Fibroblast of skin of back (primary cell): ENCODE data around the gene TRRAP.

Experiments
- DNase-seq: peaks from one replicate; pipeline ENCODE4 v3.0.0-alpha.2; 2013

Gene TRRAP

DNA sequence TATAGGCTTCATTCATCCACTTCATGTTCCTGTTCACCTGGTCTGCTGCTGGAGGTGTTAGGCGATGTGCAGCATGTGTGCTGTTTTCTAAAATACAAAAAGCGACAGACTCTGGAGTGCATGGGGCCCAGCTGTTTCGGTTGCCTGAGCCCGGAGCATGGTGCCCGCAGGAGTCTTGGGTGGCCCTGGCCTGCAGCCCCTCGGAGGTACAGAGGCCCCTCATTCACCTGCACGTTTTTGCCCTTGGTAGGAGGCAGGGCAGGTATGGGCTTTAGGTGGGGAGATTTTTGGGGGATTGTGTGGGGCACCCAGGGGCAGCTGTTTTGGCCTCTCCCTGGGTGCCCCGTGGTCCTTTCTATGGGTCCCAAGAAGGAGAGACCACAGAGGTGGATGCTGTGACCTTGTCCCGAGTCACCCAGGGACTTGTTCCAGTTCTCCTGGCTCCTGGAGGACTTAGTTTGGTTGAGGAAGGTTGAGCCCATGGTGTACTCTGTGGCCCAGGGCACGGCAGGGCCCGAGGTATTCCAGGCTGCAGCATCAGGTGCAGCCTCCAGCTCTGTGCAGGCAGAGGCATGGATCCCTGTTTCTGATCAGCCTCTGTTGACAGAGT, 130.7 kb downstream of the TRRAP start:
- DNase-seq: no peak

DNA sequence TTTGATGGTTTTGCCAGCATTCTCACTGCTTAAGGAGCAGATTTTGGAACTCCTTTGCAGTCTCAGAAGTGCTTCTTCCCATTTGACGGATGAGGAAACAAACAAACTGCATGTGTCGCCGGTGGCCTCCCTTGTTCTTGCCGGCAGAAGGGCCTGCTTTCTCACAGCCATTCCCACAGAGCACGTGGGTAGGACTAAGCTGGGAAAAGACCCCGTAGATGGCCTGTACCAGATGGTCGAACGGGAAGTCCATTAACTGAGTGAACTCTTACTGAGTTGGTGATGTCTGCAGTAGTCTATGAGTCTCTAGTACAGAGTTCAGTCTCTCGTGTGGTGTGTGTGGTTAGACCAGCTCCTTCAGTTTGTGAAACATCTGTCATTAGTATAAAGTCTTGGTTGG, 131.9 kb downstream of the TRRAP start:
- no peak for DNase-seq

DNA sequence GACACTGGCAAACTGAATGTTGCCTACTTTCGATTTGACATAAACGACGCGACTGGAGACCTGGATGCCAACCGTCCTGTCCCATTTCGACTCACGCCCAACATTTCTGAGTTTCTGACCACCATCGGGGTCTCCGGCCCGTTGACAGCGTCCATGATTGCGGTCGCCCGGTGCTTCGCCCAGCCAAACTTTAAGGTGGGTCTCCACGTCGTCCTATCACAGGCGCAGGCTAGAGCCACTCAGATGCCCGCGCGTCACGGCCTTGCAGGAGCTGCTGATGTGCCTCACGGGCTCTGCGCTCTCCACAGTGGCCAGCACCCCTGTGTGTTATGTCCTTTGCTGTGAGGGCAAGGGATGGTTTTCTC, 133.0 kb downstream of the TRRAP start:
- DNase-seq: no peak

DNA sequence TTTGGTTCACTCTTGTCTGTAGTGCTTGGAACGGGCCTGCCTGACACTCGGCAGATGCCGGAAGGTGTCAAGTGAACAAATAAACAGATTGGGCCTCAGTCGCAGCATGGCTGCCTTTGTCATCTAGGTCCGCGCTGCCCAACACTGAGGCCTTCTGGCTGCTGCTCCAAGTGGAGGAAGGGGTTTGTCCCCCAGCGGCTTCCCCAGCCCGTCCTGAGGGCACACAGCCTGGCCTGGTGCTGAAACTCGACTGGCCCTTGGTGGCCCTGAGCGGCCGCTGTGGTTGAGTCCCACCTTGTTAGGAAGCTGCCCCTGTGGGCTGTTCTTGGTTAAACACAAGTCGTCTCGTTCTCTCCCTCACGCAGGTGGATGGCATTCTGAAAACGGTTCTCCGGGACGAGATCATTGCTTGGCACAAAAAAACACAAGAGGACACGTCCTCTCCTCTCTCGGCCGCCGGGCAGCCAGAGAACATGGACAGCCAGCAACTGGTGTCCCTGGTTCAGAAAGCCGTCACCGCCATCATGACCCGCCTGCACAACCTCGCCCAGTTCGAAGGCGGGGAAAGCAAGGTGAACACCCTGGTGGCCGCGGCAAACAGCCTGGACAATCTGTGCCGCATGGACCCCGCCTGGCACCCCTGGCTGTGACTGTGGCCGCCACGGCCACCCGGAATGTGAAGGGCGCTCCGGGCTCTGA, 133.5 kb downstream of the TRRAP start:
- DNase-seq: no peak

DNA sequence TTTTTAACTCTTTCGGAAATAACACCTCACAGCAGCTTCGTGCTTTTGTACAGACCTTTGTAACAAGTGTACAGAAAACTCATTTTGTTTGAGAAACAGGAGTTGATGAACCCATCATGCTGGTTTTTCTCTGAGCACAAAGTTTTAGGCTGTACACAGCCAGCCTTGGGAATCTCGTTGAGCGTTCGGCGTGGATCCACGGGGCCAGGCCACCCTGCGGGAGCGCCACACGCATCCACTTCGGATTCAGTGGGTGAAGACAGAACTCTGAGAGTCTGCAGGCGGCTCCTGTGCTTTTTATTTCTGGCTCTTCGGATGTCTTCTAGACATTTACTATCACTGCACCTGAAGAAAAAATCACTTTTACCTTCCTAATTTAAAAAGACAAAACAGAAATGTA, 134.4 kb downstream of the TRRAP start:
- DNase-seq: no peak

DNA sequence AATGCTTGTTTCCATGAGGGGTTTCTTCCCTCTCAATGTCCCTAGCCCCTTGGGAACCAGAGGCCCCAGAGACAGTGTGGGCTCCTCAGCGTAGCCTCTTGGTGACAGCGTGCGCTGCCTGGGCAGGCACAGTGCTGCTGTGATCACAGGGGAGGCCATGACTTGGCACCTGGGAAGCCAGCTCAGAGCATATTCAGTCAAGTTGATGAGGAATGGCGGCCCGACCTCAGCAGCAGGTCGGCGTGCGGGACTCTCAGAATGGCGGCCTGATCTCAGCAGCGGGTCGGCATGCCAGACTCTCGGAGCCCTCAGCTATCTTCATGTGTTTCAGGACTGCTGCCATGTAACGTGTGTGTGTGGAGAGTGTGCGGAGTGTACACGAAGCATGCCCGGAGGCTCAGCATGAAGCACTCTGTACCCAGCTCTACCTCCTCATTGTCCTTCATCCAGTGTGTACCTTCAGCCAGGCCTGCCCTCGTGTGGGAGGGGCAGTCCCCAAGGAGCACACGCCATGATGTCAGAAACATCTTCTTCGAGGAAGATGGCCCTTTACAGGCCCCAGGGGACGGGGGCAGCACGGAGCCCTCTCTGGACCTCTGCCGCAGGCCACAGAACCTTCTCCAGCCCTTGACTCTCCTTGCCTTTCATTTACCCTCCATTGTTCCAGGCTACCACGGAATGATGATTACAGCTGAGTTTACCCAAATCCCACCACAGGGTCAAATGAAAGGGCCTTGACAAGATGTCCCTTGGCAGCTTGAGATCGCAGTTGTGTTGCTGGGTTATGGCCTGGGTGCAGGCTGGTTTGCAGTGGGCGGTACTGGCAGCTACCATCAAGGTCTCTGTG, 135.2 kb downstream of the TRRAP start:
- no peak for DNase-seq

DNA sequence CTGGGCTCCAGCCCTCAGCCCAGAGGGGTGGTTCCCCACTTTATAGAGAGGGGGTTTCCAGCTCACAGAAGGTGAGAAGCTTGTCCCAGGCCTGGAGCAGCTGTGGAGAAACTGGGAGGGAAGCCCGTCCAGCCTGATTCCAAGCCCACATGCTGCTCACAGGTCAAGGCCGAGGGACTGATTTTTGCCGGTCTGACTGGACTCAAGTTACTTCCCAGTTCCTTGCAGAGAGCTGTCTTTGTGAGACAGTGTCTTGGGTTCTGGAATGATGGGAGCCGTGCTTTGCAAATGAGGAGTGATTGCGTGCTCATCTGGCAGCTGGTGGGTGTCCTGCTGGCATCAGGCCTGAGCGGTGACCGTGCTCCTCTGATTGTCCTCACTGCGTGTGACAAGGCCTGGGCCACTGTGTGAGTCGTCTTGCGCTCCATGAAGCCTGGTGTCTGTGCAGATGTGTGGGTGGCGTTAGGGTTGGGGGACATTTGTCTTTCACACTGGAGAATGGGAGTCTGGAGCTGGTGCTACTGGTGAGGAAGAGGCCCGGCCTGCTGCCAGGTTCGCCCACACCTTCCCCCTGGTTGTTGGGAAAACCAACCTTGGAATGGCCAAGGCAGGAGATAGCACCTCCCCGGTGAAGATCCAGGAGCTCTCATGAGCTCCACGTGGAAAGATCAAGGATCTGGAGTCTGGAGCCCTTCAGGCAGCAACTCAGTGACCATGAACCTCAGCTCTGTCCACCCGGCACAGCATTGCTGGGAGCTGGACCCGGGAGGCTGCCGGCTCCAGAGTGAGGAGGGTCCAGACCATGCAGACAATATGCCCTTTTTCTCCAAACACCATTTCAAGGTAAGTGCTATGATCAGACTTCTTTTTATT, 136.0 kb downstream of the TRRAP start:
- no peak for DNase-seq

DNA sequence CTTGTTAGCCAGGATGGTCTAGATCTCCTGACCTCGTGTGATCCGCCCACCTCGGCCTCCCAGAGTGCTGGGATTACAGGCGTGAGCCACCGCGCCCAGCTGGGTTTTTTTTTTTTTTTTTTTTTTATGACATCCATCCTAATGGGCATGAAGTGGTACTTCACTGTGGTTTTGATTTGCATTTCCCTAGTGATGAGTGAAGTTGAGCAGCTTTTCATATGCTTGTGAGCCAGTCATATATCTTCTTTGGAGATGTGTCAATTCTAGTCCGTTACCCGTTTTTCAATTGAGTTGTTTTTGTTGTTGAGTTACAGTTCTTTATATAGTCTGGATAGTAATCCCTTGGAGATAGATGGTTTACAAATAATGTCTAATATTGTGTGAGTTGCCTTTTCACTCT, 137.9 kb downstream of the TRRAP start:
- DNase-seq: no peak

DNA sequence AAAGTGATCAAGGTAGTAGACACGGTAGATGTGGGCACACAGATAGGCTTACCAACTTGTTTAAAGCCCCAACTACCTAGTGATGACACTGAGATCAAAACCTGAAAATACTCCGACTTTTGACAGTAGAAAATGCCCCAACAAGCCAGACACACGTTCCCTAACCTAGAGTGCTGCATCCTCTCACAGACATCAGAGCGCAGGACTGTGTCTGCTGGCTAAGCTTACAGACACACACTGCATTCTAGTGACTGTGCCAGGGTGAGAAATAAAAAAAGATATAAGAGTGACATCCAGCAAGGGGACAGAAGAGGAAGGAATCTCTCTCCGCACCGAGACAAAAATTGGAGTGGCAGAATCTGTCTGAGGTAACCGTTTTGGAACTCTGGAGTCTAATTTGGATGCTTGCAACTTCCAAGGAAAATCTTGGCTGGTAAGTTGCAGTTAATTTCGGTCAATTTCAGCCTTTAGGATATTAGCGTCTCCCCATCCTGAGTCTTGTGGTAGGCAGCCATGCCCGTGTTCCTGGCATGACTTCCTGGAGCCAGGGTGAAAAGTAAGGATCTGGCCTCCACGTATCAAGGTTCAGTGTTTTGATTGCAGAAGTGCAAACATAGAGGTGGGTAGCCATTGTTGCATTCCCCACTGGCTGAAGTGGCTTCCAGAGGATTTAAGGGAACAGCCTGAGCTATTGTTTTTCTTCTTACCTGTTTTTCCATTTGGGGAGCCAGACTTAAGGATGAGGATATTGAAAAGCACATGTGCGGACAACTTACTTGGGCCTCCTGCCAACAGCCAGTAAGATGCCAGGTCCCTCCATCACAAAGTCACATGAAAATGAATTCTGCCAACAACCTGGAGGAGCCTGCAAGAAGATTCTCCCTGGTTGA, 141.4 kb downstream of the TRRAP start:
- no peak for DNase-seq

DNA sequence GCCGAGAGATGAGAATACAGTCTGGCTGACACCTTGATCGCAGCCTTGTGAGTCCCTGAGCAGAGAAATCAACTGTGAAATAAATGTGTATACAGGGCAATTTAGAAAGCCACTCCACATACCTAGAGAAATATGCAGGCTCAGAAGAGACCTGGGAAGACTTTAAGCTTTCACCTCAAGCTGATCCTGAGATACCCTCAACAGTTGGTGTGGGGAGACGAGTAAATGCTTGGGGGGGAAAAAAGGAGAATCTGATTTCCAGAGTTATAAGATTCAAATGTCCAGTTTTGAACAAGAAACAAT, 142.0 kb downstream of the TRRAP start:
- DNase-seq: no peak

DNA sequence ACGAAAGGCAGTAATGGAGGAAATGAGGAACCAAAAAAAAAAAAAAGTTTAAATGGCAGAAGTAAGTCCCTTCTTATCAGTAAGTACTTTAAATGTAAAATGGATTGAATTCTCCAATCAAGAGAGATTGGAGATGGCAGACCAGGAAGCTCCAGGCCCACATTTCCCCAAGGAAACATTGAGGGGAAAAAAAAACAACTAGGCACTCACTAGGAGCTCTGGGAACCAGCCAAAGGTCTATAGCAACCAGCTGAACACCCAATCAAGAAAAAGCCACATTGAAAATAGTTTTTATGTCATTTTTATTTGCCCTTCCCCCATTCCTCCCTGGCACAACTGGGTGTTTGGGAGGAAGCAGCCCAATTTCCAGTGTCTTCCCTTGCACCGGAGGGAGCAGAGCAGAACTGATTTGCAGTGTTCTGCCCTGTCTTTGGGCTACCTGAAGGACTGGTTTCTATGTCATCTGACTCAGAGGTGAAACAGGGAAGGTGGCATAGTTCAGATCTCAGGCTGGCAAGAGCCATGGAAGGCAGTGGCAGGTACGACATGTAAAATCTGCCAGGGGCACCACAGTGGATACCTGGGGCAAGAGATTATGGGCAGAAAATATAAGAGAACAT, 143.7 kb downstream of the TRRAP start:
- DNase-seq: peak; percentile 23

DNA sequence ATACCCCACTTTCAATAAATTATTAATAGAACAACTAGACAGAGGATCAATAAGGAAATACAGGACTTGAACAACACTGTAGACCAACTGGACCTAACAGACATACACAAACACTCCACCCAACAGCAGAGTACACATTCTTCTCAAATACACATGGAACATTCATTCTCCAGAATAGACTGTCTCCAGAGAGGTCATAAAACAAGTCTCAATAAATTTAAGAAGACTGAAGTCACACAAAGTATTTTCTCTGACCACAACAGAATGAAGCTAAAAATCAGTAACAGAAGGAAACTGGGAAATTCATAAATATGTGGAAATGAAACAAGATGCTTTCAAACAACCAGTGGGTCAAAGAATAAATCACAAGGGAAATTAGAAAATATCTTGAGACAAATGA, 145.7 kb downstream of the TRRAP start:
- peak; percentile 67 for DNase-seq

DNA sequence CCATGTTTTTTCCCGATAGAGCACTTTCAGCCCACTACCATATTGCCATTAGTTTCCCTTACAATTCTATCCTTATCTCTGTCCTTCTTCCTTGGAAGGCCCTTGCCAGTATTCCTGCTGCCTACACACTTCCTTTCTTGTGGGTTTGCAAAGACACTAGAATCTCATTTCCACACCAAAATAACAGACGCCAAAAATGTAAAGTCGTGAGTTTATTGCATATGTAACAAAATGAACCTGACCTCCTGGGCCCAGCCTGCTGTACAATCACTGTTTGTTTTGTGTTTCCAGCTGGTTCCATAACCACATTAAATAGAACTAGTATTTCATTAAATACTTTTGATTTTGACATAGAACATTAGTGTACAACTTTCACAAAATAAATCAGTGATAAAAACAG, 148.9 kb downstream of the TRRAP start:
- no peak for DNase-seq

DNA sequence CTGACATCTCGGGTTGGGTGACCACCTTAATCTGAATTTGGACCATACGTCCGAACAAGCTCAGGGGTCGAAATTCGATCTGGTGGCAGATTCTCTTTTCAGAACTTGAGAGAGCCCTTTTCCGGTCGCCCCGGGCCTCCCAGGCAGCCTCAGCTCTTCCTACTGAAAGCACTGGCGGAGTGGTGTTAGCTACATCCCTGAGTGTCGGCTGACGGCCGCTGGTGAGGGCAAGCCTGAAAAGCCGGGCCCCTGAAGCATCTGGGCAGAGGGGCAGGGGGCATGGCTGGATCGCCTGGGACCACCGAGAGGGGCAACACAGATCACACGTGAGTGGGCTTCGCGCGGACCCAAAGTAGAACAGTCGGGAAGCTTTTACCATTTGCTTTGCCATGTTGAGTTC, 149.5 kb downstream of the TRRAP start:
- no peak for DNase-seq

DNA sequence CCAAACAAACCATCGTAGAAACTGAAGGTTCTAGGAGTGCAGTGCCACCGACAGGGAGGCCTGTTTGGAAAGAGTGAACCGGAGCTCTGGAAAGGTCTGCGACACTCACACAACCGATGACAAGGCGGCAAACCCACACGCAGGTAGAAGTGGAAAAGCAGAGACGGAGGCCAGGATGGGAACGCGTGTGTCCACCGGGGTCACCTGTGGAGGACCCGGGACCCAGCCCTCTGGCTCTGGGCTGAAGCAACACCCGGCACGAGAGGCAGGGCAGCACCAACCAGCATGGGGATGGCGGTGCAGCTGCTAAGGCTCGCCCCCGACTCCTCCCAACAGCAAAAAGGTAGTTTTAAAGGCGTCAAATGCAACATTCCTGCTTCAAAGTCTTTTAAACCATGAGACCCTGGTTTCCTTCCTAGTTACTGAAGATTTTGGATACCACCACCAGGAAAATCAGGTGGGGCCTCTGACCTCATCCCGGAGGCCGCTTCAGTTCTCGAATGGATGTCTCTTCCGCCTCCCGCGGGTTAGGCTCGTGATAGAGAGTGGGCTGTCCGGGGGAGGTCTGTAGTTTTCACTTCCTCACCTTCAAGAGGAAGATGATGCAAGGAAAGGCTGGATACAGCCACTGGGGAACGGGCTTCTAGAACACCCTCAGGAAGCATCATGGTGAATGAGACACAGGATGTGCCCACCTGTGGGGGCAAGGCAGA, 150.1 kb downstream of the TRRAP start:
- no peak for DNase-seq

DNA sequence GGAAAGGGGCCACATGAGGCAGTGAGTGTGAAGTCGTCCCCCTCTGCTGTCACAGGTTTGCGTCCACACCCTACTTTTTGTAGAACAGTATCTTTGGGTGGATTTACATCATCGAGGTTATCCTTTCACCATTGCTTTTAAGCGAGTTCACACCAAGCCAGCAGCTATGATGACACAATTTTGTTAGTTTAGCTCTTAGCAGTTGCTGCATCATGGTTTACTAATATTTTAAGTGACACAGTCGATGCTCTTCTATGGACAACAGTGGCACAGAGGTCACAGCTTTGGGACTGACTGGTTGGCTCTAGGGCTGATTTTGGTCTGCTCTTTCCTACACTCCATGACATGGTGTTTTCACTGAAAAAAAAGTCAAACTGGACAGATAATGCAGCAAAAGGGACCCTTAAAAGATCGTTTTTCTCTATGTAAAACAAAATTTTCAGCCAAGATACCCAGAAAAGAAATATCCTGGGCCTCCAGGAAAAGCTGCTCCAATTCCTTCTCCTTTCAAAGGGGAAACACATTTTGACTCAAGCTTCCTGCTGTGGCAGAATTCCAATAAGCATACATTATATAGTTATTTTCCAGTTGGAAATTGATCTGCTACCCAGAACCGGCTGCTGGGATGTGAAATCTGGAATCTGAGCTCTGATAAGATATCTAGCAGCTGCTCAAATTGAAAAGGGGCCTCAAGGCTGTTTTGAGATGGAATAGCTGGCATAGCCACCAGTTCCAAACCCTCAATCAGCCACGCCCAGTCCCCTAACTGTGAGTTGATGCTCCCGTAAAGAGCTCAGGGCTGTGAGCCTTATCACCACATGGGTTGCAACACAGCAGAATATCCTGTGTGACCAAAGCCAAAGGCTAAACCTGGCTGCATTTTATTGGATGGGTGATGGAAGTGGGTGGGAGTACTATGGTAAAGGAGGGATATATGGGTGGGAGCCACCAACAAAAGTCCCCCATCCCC, 151.4 kb downstream of the TRRAP start:
- no peak for DNase-seq

DNA sequence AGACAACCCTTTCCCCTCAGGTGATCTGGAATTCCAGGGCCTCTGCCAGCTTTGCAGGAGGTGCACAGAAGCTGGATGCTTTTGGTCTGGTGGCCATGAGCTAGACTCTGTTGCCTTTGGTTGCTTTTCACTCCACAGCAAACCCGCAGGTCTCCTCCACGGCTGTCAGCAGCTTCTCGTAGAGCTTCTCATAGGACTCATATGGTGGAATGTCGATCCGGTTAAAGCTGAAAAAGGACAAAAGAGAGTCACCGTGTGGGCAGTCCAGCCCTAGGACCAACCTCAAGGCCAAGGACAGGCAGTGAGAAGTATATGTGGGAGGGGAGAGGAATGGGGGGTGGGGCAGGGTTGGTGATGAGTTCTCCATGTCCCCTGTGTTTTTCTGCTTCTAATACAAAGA, 152.1 kb downstream of the TRRAP start:
- DNase-seq: no peak

DNA sequence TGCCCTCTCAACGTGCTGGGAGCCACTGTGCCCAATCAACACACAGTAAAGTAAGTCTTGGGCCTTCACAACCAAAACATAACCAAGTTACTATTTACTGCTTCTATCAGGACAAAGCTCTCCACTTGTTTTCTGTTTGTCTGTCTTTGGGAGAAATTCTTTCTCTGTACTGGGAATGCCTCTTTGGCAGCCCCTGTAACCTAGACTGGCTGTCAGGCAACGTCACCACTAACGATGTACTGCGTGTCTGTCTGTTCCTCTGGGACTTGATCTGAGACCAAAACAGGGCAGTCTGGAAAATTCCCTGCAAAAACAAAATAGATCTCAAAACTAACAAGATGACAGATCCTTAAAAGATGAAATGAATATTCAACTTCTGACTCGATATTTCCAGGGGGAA, 152.6 kb downstream of the TRRAP start:
- DNase-seq: peak; percentile 20

DNA sequence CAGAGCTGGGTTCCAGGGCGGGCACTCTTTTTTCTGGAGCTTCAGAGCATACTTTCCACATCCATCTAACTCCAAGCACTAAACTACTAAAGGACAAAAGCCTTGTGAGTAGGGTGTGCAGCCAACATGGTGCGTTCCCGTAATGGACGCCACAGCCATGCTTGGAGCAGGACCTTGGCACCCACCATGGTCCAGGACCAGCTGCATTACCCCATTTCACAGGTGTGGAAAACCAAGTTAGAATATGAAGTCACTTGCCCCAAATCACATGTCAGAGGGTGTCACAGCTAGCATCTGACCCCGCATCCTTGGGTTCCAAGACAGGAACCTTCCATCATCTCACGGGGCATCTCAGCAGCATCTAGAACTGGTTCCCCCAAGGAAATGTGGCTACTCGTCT, 153.2 kb downstream of the TRRAP start:
- no peak for DNase-seq

DNA sequence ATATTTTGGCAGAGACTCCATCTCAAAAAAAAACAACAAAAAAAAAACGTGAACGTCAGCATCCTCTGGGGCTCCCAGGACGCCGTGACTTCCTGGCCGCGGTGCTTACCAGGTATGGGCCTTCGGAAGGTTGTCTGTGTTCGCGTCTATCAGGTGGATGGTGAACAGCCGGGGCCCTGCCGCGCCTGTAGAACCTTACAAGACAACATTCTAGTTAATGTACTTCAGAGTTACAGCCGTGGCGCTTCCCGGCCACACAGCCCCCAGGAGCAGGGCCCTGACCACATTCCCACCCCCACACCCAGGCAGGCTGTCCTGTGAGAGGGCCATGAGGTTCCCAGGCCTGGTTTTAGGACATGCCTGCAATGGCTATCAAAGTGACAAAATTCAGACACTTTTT, 154.6 kb downstream of the TRRAP start:
- DNase-seq: no peak
